ENCODE measurements around the gene CCDC57.
"Not testable (repeated sequence)": the region's sequence is repeated elsewhere in the genome, so short reads cannot be mapped to it uniquely, and the experiment has no call there.

The CCDC57 gene

GRCh38 chr17:82201498-82201910 is 11.1 kb downstream of the CCDC57 start:
- no peak for DNase-seq (ENCODE audit: low read depth)

GRCh38 chr17:82200743-82201497 is 11.7 kb downstream of the CCDC57 start:
- peak; percentile 34 for DNase-seq (ENCODE audit: low read depth)

- no peak for DNase-seq (ENCODE audit: low read depth)
These were observed 12.5 kb downstream of the CCDC57 start for GRCh38 chr17:82200135-82200534.

GRCh38 chr17:82199496-82199895 is 13.1 kb downstream of the CCDC57 start:
- no peak for DNase-seq (ENCODE audit: low read depth)

GRCh38 chr17:82198092-82198491 is 14.6 kb downstream of the CCDC57 start:
- DNase-seq (ENCODE audit: low read depth) = no peak

GRCh38 chr17:82195675-82196672 is 16.7 kb downstream of the CCDC57 start:
- no peak for DNase-seq (ENCODE audit: low read depth)

GRCh38 chr17:82194765-82195164 is 17.9 kb downstream of the CCDC57 start:
- no peak for DNase-seq (ENCODE audit: low read depth)

GRCh38 chr17:82193520-82194220 is 19.0 kb downstream of the CCDC57 start:
- DNase-seq (ENCODE audit: low read depth) = no peak

GRCh38 chr17:82193050-82193449 is 19.6 kb downstream of the CCDC57 start:
- not testable (repeated sequence) for DNase-seq (ENCODE audit: low read depth)

GRCh38 chr17:82188001-82188961 is 24.4 kb downstream of the CCDC57 start:
- DNase-seq (ENCODE audit: low read depth) = no peak

- no peak for DNase-seq (ENCODE audit: low read depth)
These were observed 25.1 kb downstream of the CCDC57 start for GRCh38 chr17:82187500-82187899.

GRCh38 chr17:82186221-82186620 is 26.4 kb downstream of the CCDC57 start:
- no peak for DNase-seq (ENCODE audit: low read depth)

GRCh38 chr17:82184761-82185160 is 27.9 kb downstream of the CCDC57 start:
- no peak for DNase-seq (ENCODE audit: low read depth)

GRCh38 chr17:82180776-82181528 is 31.7 kb downstream of the CCDC57 start:
- no peak for DNase-seq (ENCODE audit: low read depth)

- DNase-seq (ENCODE audit: low read depth) = no peak
These were observed 32.6 kb downstream of the CCDC57 start for GRCh38 chr17:82179946-82180475.

GRCh38 chr17:82179412-82179811 is 33.2 kb downstream of the CCDC57 start:
- no peak for DNase-seq (ENCODE audit: low read depth)

- no peak for DNase-seq (ENCODE audit: low read depth)
These were observed 34.0 kb downstream of the CCDC57 start for GRCh38 chr17:82178499-82179261.

- DNase-seq (ENCODE audit: low read depth) = no peak
These were observed 34.7 kb downstream of the CCDC57 start for GRCh38 chr17:82177761-82178498.

- no peak for DNase-seq (ENCODE audit: low read depth)
These were observed 35.4 kb downstream of the CCDC57 start for GRCh38 chr17:82177276-82177675.
